Testis (tissue), 2 donors: ENCODE data around the gene XRCC2.

Experiments
- POLR2A ChIP-seq: fragments of 450-650 bp; IDR thresholded peaks from one replicate; pipeline ENCODE4 v1.6.1; 2017; ENCODE audit warnings: antibody characterized with exemption, mild to moderate bottlenecking, moderate library complexity
- TF ChIP-seq, protein P1 (sequence below), 3 experiments: fragments of 450-650 bp in 2 of 3; fragments of 200-600 bp in 1 of 3; sonication (generic) in 1 of 3; IDR thresholded peaks; one replicate each; pipeline ENCODE4 v1.5.1; 2016 to 2019; ENCODE audit warnings: antibody characterized with exemption in 3 of 3, mild to moderate bottlenecking in 2 of 3, moderate library complexity in 1 of 3

DNA sequence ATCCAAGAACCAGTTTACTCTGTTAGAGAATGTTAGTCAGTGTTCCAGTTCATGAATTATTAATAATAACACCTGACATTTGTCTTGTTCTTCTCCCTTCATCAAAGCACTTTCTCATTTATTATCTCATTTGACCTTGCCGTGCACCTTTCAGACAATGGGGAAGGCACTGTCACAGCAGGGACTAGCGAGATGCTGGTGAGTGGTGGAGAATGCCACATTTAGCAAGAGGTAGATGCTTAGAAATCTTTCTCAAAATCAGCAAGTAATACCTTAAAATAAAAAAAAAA is 34.2 kb upstream of the XRCC2 start:
- TF ChIP-seq, protein P1, sequence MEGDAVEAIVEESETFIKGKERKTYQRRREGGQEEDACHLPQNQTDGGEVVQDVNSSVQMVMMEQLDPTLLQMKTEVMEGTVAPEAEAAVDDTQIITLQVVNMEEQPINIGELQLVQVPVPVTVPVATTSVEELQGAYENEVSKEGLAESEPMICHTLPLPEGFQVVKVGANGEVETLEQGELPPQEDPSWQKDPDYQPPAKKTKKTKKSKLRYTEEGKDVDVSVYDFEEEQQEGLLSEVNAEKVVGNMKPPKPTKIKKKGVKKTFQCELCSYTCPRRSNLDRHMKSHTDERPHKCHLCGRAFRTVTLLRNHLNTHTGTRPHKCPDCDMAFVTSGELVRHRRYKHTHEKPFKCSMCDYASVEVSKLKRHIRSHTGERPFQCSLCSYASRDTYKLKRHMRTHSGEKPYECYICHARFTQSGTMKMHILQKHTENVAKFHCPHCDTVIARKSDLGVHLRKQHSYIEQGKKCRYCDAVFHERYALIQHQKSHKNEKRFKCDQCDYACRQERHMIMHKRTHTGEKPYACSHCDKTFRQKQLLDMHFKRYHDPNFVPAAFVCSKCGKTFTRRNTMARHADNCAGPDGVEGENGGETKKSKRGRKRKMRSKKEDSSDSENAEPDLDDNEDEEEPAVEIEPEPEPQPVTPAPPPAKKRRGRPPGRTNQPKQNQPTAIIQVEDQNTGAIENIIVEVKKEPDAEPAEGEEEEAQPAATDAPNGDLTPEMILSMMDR (IDR thresholded peaks at IDR 0.05): no peak
- no peak for TF ChIP-seq POLR2A
